DOHH2 (cell line): ENCODE measurements around the gene WDR18.

Experiments used
- CTCF ChIP-seq: fragments of 200-600 bp; sonication (generic); IDR thresholded peaks from one replicate; pipeline ENCODE4 v1.5.1; 2014; ENCODE audit warnings: antibody characterized with exemption, mild to moderate bottlenecking, low read depth, low read length; ENCODE audit not compliant: poor library complexity, severe bottlenecking
- EZH2phosphoT487 ChIP-seq: fragments of 200-600 bp; sonication (generic); IDR thresholded peaks from 2 replicates; pipeline ENCODE4 v1.6.1; 2017; ENCODE audit warnings: borderline replicate concordance, mild to moderate bottlenecking, antibody characterized with exemption, low read length, moderate library complexity, mixed read lengths

GRCh38 chr19:973726-974563, 10.2 kb upstream of the WDR18 start:
- TF ChIP-seq EZH2phosphoT487 (no peak), CTCF (no peak)
